GM12872 (cell line): ENCODE measurements around the gene SLU7.

Experiments
- TF ChIP-seq, protein P1 (sequence below): IDR thresholded peaks from 3 replicates; pipeline ENCODE4 v1.5.1; 2011; ENCODE audit warnings: low read depth, mild to moderate bottlenecking, low read length, moderate library complexity; ENCODE audit not compliant: insufficient read depth

Gene SLU7

DNA sequence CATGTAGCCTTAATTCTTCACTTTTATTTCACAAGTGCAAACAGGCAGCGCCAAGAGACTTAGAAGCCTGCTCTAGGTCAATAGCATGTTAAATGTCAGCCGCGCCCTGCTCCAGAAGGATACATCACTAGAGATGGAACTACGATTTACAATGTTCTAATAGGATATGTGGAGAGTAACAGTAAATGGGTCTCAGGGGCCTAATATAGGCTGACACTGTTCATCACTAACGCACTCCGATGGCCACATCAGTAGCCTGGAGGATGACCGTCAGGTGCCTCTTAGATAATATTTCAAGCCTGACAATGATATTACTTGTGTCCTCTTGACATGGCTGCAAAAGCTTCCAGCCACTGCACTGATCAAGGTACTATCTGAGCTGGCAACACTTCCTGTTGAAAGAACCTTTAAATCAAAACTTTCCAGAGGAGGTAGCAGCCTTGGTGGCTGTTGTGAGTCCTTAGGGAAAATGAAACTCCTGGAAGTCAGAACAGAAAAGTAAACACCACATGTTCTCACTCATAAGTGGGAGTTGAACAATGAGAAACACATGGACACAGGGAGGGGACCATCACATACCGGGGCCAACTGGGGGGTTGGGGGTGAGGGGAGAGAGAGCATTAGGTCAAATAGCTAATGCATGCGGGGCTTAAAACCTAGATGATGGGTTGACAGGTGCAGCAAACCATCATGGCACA lies 37.7 kb upstream of the SLU7 start:
- TF ChIP-seq, protein P1, sequence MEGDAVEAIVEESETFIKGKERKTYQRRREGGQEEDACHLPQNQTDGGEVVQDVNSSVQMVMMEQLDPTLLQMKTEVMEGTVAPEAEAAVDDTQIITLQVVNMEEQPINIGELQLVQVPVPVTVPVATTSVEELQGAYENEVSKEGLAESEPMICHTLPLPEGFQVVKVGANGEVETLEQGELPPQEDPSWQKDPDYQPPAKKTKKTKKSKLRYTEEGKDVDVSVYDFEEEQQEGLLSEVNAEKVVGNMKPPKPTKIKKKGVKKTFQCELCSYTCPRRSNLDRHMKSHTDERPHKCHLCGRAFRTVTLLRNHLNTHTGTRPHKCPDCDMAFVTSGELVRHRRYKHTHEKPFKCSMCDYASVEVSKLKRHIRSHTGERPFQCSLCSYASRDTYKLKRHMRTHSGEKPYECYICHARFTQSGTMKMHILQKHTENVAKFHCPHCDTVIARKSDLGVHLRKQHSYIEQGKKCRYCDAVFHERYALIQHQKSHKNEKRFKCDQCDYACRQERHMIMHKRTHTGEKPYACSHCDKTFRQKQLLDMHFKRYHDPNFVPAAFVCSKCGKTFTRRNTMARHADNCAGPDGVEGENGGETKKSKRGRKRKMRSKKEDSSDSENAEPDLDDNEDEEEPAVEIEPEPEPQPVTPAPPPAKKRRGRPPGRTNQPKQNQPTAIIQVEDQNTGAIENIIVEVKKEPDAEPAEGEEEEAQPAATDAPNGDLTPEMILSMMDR, result no peak

- TF ChIP-seq, protein P1, result no peak
Measured at GRCh38 chr5:160455600-160455999, 36.7 kb upstream of the SLU7 start.

GRCh38 chr5:160453751-160454150 lies 34.9 kb upstream of the SLU7 start:
- TF ChIP-seq, protein P1, result no peak

GRCh38 chr5:160452795-160453194 lies 33.9 kb upstream of the SLU7 start:
- TF ChIP-seq, protein P1, result no peak

GRCh38 chr5:160452036-160452435 lies 33.2 kb upstream of the SLU7 start:
- TF ChIP-seq, protein P1, result no peak

- TF ChIP-seq, protein P1, result no peak
Measured at GRCh38 chr5:160451281-160451680, 32.4 kb upstream of the SLU7 start.

DNA sequence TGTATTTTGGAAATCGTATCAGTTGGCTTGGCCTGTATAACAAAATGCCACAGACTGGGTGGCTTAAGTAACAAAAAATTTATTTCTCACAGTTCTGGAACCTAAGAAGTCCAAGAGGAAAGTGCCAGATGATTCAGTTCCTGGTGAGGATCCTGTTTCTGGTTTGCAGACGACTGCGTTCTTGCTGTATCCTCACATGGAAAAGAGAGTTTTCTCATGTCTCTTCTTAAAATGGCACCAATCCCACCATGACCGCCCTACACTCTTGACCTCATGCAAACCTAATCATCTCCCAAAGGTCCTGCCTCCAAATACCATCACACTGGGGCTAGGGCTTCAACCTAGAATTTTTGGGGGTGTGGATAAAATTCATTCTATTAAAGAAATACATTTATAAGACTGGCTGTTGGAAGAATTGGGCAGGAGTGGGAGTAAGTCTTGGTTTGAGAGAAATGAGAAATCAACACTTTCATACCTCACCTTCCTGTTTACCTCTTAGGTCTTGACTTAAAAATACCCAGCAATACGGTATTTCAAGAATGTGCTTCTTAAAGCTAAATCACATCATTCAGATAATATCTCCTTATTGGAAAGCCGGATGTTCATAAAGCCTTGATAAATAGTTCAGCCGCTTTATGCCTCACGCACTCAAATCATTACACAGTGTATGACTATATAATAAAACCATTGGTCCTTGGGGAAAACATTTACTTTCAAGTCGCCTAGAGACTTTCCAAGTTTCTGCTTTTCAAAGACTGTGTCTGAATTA lies 31.5 kb upstream of the SLU7 start:
- TF ChIP-seq, protein P1, result no peak
